Naive B cell (primary cell): Measurements from ENCODE around the gene SCN7A. TPM values are rescaled to one million over a fixed set of nuclear protein-coding genes. Genes with fewer than 3 reads are reported as not detected.
"Not testable (repeated sequence)": the region's sequence is repeated elsewhere in the genome, so short reads cannot be mapped to it uniquely, and the experiment has no call there.

Source experiments
- ATAC-seq, 2 donors: fragments of 150-1000 bp; cut with Tn5 transposase; 2 replicates each; pipeline ENCODE4 v1.10.0; 2021; ENCODE audit warnings: low read depth in 2 of 2, mild to moderate bottlenecking in 2 of 2, moderate library complexity in 2 of 2
- DNase-seq: peaks from one replicate; pipeline ENCODE4 v3.0.0; 2022
- H3K27ac Mint-ChIP-seq, 6 donors: one replicate each; pipeline ENCODE4 v1.8.0; 2020 to 2022; ENCODE audit warnings: mild to moderate bottlenecking in 6 of 6, mixed read lengths in 6 of 6, moderate library complexity in 5 of 6, inconsistent platforms in 2 of 6
- H3K27me3 Mint-ChIP-seq, 3 donors: one replicate each; pipeline ENCODE4 v1.8.0; 2021 to 2022; ENCODE audit warnings: mixed read lengths in 3 of 3, mild to moderate bottlenecking in 1 of 3
- H3K36me3 Mint-ChIP-seq, 2 donors: one replicate each; pipeline ENCODE4 v1.8.0; 2020 to 2022; ENCODE audit warnings: mixed read lengths in 2 of 2, inconsistent platforms in 1 of 2, mild to moderate bottlenecking in 1 of 2
- H3K4me1 Mint-ChIP-seq, 3 donors: one replicate each; pipeline ENCODE4 v1.8.0; 2020 to 2022; ENCODE audit warnings: mixed read lengths in 3 of 3, inconsistent platforms in 1 of 3, mild to moderate bottlenecking in 1 of 3, moderate library complexity in 1 of 3
- H3K4me3 Mint-ChIP-seq, 8 donors: one replicate each; pipeline ENCODE4 v1.8.0; 2020 to 2022; ENCODE audit warnings: mild to moderate bottlenecking in 8 of 8, mixed read lengths in 8 of 8, moderate library complexity in 8 of 8, inconsistent platforms in 2 of 8
- H3K9me3 Mint-ChIP-seq, 7 donors: one replicate each; pipeline ENCODE4 v1.8.0; 2020 to 2022; ENCODE audit warnings: mixed read lengths in 7 of 7, mild to moderate bottlenecking in 5 of 7, inconsistent platforms in 2 of 7, moderate library complexity in 1 of 7
- polyA plus RNA-seq, 6 donors: library from polyadenylated mRNA; unstranded; fragments of 300-500 nt; fragmentation: Illumina TruSeq; gene quantifications; one replicate each; pipeline ENCODE4 v1.2.3, GENCODE V29; 2021; ENCODE audit warnings: low read depth in 6 of 6

The SCN7A gene
- polyA plus RNA-seq, 6 donors from 2014 or later = 0.11 TPM; not detected in 5

DNA sequence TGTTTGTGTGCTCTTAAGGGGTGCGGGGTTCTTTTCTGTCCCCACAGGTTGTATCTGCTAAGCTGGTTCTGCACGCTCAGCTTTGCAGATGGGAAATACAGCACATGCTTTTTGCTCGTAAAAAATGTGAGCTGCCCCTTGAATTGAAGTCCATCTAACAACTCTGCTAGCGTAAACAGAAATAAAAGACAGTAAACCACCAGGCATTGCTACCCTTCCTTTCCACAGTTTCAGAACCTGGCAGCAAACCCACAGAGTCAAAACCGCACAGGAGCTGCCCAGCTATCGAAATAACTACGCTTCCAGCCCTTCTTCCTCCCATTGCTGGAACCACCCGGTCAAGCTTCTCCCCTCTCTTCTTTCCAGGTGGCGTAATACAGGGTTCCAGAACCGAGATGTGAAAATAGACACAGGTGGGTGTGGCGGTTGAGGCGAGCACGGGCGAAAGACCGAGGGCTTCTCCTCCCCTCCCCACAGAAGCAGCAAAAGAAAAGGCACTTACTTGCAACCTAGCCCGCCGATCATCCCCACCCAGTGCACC is 118.8 kb downstream of the SCN7A start:
- DNase-seq = no peak
- ATAC-seq = peak in 1 of 2 donors; percentile 33
- H3K4me3 Mint-ChIP-seq = peak overlapping the region; percentile 44 to 87 (median 78)
- H3K4me1 Mint-ChIP-seq = peaks cover 13 to 17% (median 16%) of the 10 kb centered on the region in 3 donors
- H3K27ac Mint-ChIP-seq = no peak overlapping the region
- no peaks in the 10 kb centered on the region for H3K9me3 Mint-ChIP-seq
- H3K36me3 Mint-ChIP-seq = no peaks in the 10 kb centered on the region
- peaks cover 38 to 46% (median 45%) of the 10 kb centered on the region in 3 donors for H3K27me3 Mint-ChIP-seq

DNA sequence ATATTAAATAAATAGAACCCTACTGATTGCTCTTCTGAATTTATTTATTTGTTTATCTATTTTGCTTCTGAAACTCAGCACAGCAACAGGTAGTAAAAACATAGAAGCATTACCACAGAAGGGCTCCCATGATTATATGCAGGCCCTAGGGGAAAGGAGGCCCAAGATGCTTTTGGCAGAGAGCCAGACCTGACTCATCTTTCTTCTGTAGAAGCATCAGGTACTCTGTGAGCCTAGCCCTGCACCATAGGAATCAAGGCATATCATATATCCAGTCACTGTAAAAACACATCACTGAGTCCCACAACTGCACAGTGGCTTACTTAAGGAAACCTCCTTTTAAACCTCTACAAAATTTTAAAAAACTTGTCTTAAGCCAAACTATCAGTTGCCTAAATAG is 120.1 kb downstream of the SCN7A start:
- Mint-ChIP-seq H3K27ac (no peak overlapping the region), H3K4me1 (peaks cover 13 to 17% (median 16%) of the 10 kb centered on the region in 3 donors), H3K9me3 (no peaks in the 10 kb centered on the region), H3K27me3 (peaks cover 34 to 46% (median 40%) of the 10 kb centered on the region in 3 donors), H3K4me3 (no peak overlapping the region), H3K36me3 (no peaks in the 10 kb centered on the region)
- DNase-seq = no peak
- no peak for ATAC-seq

DNA sequence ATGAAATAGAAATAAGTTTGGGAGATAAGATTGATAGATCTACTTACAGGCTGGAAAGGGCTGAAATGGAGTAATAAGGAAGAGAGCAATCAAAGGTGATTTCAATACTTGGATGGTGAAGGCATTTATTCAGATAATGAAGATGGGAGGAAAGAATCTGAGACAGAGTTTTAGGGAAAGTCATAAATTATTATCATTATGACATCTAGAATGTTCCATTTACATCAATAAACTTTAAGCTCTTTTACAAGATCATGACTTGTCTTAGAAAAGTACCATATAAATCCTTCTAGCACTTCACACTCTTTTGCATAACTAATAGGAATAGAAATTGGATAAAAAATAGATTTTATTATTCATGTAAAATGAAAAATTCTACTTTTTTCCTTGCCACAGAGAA is 120.5 kb downstream of the SCN7A start:
- H3K27me3 Mint-ChIP-seq = peaks cover 34 to 46% (median 40%) of the 10 kb centered on the region in 3 donors
- ATAC-seq (no peak), DNase-seq (no peak)
- no peaks in the 10 kb centered on the region for H3K9me3 Mint-ChIP-seq
- H3K27ac Mint-ChIP-seq = no peak overlapping the region
- no peaks in the 10 kb centered on the region for H3K36me3 Mint-ChIP-seq
- no peak overlapping the region for H3K4me3 Mint-ChIP-seq
- H3K4me1 Mint-ChIP-seq = peaks cover 13 to 17% (median 16%) of the 10 kb centered on the region in 3 donors

DNA sequence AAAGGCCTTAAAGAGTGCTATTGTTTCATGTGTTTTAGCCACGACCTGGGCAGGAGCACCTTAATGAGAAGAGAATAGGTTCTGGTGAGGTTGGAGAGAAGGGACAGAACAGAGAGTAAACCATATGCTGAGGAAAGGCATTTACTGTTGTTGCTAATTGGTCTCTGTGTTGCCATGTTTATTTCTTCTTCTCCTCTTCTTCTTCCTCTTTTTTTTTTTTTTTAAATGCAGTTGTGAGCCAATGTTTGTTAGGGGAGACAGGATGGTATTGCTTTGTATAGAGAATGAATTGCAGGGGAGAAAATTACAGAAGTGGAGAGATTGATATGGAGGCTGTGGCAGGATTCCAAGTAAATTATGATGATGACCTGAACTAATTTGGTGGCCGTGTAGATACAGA is 120.9 kb downstream of the SCN7A start:
- ATAC-seq = no peak
- Mint-ChIP-seq H3K27ac (no peak overlapping the region), H3K9me3 (no peaks in the 10 kb centered on the region), H3K4me3 (no peak overlapping the region), H3K36me3 (no peaks in the 10 kb centered on the region), H3K4me1 (peaks cover 13 to 17% (median 16%) of the 10 kb centered on the region in 3 donors), H3K27me3 (peaks cover 31 to 42% (median 36%) of the 10 kb centered on the region in 3 donors)
- no peak for DNase-seq

DNA sequence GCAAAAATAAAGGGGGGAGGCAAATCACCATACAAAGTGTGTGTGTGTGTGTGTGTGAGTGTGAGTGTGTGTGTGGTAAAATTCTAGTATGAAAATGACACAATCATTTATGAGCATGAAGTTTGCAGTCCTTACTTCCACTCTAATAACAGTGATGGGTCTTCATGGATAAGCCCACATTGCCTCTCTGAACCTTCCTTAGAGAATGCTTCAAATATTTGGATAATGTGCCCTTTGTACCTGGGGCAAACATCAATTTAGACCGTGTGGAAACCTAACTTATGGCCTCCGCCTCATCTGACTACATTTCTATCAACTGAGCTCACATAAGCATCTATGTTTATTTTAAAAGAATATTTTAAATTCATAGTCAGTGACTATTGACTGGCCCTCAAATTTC is 122.0 kb downstream of the SCN7A start:
- H3K9me3 Mint-ChIP-seq = no peaks in the 10 kb centered on the region
- H3K27me3 Mint-ChIP-seq = peaks cover 23 to 31% (median 28%) of the 10 kb centered on the region in 3 donors
- no peaks in the 10 kb centered on the region for H3K36me3 Mint-ChIP-seq
- H3K4me3 Mint-ChIP-seq = no peak overlapping the region
- ATAC-seq (no peak), DNase-seq (no peak)
- no peak overlapping the region for H3K27ac Mint-ChIP-seq
- peaks cover 13 to 17% (median 16%) of the 10 kb centered on the region in 3 donors for H3K4me1 Mint-ChIP-seq

DNA sequence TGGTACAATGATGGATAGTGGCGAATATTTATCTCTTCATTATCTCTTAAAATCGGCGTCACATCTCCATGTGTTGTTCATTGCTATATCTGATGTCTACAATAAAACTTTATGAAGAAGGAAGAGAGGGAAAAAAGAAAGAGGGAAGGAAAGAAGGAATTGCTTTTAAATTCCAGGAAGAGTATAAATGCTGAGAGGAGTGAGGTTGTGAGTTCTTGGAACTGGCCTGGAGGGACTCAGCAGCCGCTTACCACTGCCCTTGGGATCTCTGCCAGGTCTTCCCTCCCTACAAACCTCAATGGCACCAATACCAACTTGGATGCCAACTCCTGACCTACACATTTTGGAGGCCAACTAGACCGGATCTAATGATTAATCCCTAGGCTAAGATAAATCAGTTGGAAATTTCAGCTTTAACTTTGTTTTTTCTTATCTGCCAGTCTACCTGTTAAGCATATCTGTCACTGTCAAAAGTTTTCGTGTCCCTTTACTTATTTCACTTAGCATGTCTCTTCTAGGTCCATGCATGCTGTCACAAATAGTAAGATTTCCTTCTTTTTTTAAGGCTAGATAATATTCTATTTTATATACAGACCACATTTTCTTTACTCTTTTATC is 128.1 kb downstream of the SCN7A start:
- Mint-ChIP-seq H3K4me1 (no peaks in the 10 kb centered on the region), H3K9me3 (no peaks in the 10 kb centered on the region), H3K36me3 (no peaks in the 10 kb centered on the region), H3K27ac (no peak overlapping the region), H3K27me3 (no peaks in the 10 kb centered on the region), H3K4me3 (no peak overlapping the region)
- no peak for ATAC-seq
- DNase-seq = no peak

DNA sequence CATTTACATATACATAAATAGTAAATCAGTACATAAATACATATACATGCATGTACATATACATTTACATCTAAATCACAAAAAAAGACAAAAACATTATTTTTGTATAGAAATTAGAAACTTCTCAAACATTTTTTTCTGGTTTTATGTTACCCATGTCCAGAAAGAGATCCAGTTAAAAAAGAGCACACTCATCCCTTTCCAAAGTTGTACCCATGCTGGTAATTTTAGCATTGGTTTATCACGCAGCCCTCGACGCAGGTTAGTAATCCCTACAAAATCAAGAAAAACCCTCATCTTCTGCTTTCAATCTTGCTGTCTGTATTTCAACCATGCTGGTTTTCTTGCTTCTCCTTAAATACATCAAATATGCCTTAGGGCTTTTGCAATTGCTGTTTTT is 128.8 kb downstream of the SCN7A start:
- ATAC-seq (no peak), DNase-seq (no peak)
- no peaks in the 10 kb centered on the region for H3K4me1 Mint-ChIP-seq
- no peaks in the 10 kb centered on the region for H3K36me3 Mint-ChIP-seq
- no peaks in the 10 kb centered on the region for H3K9me3 Mint-ChIP-seq
- no peak overlapping the region for H3K27ac Mint-ChIP-seq
- H3K4me3 Mint-ChIP-seq = no peak overlapping the region
- no peaks in the 10 kb centered on the region for H3K27me3 Mint-ChIP-seq

DNA sequence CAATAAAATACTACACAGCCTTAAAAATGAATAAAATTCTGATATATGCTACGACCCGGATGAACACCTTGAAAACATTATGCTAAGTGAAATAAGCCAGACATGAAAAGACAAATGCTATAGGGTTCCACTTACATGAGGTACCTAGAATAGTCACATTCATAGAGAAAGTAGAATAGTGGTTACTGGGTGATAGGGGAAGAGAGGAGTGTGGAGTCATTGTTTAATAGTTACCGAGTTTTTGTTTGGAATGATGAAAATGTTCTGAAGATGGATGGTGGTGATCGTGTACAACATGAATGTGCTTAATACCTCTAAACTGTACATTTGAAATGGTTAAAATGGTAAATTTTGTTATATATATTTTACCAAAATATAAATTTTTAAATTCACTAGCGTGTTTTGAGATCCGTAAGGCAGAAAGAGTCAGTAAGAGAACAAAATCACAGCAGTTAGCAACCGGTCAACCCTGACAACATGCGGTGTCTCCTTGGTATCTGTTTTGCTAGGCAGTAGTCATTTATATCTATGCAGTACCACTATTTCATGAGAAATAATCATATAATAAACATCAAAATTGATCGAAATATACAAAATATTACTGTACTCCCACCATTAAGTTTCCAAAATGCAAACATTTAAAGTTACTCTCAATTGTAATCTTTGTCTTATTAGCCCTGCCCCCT is 129.4 kb downstream of the SCN7A start:
- DNase-seq (no peak), ATAC-seq (no peak)
- no peaks in the 10 kb centered on the region for H3K27me3 Mint-ChIP-seq
- no peaks in the 10 kb centered on the region for H3K36me3 Mint-ChIP-seq
- no peaks in the 10 kb centered on the region for H3K4me1 Mint-ChIP-seq
- no peaks in the 10 kb centered on the region for H3K9me3 Mint-ChIP-seq
- H3K4me3 Mint-ChIP-seq = no peak overlapping the region
- no peak overlapping the region for H3K27ac Mint-ChIP-seq

DNA sequence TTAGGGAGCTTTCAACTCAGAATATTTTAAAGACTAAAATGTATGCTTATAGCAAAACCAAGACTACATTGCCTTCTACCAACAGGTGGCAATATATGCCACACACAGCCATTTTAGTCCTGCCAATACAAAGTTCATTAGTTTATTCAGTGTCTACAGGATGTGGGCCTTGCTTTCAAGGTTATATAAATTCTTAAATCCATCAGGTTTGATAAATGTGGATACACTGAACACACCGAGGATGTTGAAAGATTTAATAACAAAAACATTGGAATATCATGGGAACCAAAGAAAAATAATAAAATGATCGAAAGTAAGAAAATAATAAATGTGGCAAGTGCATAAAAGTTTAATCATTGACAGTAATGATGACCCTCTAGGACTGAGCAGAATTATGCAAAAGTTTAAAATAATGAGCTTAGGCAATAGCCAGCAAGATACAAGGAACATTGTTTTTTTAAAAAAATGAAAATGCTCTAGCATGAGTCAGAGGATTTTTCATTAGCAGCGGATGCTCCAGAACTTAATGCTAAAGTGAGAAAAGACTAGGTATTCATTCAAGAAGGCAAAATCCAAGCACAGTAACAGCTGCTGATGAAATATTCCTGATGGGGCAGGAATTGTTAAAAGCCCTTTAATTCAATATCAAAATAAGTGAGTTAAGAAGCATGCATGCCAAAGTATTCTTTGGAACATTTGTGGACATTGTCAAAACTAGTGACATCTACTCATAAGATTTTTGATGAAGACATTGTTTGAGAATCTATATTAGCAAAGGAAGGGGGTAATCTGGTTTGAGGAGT is 132.5 kb downstream of the SCN7A start:
- Mint-ChIP-seq H3K4me1 (no peaks in the 10 kb centered on the region), H3K36me3 (no peaks in the 10 kb centered on the region), H3K27ac (no peak overlapping the region), H3K9me3 (no peaks in the 10 kb centered on the region), H3K4me3 (no peak overlapping the region), H3K27me3 (no peaks in the 10 kb centered on the region)
- DNase-seq = no peak
- no peak for ATAC-seq

DNA sequence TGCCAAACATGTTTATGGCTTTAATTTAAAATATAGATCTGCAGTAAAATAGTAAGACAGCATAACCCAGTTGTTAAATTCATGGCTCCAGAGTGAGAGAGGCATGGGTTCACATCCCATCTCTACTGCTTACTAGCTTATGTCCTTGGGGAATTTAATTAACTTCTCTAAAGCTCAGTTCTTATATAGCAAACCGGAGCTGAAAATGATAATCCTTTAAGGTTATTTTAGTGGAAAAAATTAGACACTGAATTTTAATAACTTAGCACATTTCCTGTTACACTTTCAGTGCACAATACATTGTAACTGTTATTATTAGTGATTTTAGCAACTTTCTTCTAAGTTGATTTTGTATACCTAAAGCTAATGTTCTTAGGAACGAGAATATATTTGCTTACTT is 133.1 kb downstream of the SCN7A start:
- DNase-seq (no peak), ATAC-seq (no peak)
- H3K27me3 Mint-ChIP-seq = no peaks in the 10 kb centered on the region

DNA sequence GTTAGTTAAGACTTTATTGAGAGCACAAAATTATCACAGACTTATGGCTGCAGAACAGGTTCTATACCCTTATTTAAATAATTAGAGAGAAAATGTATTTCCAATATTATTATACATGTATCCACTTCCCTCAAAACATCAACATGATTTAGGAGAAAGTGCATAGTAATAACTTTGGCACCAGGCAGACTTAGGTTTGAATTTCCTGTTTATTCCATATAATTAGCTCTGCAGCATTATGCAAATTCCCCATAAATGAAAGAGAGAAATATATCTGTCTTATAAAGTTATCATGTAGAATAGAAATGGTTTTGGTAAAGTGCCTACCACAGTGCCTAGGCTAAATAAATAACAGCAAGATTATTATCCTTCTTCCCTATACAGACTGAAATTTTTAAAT is 133.6 kb downstream of the SCN7A start:
- H3K27me3 Mint-ChIP-seq = no peaks in the 10 kb centered on the region
- DNase-seq (no peak), ATAC-seq (no peak)
- no peaks in the 10 kb centered on the region for H3K9me3 Mint-ChIP-seq
- no peak overlapping the region for H3K27ac Mint-ChIP-seq
- H3K4me3 Mint-ChIP-seq = no peak overlapping the region
- H3K36me3 Mint-ChIP-seq = no peaks in the 10 kb centered on the region
- H3K4me1 Mint-ChIP-seq = no peaks in the 10 kb centered on the region

More for the DNA sequence above, 133.1 kb downstream of the SCN7A start:
- no peaks in the 10 kb centered on the region for H3K4me1 Mint-ChIP-seq
- no peak overlapping the region for H3K4me3 Mint-ChIP-seq
- no peaks in the 10 kb centered on the region for H3K36me3 Mint-ChIP-seq
- H3K27ac Mint-ChIP-seq = no peak overlapping the region
- H3K9me3 Mint-ChIP-seq = no peaks in the 10 kb centered on the region

DNA sequence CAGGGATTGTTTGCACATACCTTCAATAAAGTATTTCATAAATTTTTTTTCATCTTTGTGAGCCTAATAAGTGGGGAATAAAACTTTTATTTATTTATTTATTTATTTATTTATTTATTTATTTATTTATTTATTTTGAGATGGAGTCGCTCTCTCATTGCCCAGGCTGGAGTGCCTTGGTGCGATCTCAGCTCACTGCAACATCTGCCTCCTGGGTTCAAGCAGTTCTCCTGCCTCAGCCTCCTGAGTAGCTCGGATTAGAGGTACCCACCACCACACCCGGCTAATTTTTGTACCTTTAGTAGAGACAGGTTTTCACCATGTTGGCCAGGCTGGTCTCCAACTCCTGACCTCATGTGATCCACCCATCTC is 136.1 kb downstream of the SCN7A start:
- not testable (repeated sequence) for H3K4me1 Mint-ChIP-seq, H3K4me3 Mint-ChIP-seq, H3K27me3 Mint-ChIP-seq, ATAC-seq, H3K9me3 Mint-ChIP-seq, H3K36me3 Mint-ChIP-seq, DNase-seq, H3K27ac Mint-ChIP-seq

DNA sequence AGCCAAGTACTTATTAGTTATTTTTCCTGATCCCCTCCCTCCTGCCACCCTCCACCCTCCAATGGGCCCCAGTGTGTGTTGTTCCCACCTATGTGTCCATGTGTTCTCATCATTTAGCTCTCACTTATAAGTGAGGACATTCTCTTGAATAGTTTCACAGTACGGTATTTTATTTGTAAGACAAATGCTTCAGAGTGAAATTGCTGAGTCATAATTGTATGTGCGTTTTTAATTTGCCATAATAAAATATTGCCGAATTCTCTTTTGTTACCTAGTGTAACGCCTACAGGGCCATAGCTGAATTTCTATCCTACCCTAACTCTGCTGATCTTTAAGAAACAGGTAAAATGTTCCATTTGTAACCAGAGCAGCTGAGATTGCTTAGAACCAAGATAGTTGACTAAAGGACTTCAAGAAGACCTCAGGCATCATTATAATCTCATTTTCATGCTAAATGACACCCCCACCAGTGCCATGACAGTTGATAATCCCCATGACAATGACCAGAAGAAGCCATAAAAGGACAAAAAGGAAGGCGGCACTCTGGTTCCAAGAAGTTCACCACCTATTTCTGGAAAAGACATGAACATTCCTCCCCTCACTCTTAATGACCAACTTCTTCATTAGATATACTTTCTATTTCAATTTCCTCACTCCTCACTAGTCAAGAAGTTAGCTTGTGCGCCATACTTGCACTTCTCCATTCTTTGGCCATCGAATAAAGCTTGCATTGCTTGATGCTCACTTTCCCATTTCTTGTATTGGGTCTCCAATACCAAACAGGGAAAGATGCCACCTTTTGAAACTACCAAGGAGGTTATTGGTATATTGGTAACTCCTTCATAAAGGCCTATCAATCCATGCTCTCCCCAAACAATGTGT is 136.7 kb downstream of the SCN7A start:
- Mint-ChIP-seq H3K27ac (no peak overlapping the region), H3K4me1 (no peaks in the 10 kb centered on the region), H3K27me3 (no peaks in the 10 kb centered on the region), H3K9me3 (no peaks in the 10 kb centered on the region), H3K4me3 (no peak overlapping the region), H3K36me3 (no peaks in the 10 kb centered on the region)
- no peak for ATAC-seq
- DNase-seq = no peak
